NCI-H1105 treated with DMSO at 0.1 percent for 48 hours (cell line): ENCODE measurements around the gene PTPN22.

Source experiments
- DNase-seq: peaks from one replicate; lab custom pipeline; 2025; lab: John Stamatoyannopoulos, UW

Gene PTPN22

GRCh38 chr1:113887402-113888175 is 16.1 kb upstream of the PTPN22 start, which contains the start of gene BCL2L15:
BCL2L15 (minus strand) TSS chr1:113887581; CDS start chr1:113887375, 206 bp downstream.
- no peak for DNase-seq

DNA sequence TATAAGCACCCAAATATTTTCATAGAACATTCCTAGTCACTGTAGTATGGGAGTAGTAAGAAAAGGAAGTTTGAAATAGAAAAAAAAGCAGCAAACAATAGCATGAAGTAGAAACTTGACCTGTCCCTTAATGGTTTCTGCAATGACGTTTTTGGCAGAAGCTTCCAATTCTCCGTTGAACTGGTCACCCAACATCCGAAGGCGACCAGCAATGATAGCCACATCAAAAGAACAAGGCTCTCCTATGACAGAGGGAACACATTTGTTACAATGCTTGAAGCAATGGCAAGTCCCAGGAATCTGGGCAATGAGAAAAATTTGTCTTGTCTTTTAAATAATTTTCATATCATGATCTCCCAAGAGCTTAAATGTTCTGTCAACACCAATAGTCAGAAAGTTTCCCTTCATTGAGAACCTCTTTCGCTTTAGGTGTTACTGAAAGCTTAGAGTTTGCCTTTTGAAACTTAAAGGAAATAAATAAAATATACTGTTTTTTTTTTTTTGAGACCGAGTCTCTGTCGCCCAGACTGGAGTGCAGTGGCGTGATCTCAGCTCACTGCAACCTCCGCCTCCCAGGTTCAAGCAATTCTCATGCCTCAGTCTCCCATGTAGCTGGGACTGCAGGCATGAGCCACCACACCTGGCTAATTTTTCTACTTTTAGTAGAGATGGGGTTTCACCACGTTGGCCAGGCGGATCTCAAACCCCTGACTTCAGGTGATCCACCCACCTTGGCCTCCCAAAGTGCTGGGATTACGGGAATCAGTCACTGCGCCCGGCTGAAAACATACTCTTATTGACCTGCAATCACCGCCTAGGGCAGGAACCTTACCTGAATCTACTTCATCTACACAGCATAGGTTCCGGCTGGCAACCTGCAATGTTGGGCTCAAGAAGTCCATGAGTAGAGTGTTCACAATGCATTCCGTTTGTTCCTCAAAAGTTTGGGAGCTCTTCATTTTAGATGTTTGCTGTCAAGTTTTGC is 15.2 kb upstream of the PTPN22 start:
- DNase-seq, result no peak

GRCh38 chr1:113881661-113882060 is 10.1 kb upstream of the PTPN22 start:
- no peak for DNase-seq

DNA sequence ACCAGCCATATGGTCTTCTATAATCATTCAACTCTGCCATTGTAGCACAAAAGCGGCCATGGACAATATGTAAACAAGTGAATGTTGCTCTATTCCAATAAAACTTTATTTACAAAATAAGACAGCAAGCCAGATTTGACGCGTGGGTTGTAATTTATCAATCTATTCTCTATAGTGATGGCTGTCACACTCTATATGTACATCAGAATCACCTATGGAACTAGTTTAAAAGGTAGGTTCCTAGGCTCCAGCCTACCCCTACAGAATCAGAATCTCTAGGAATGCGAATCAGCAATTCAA is 8.2 kb upstream of the PTPN22 start:
- DNase-seq, result no peak

DNA sequence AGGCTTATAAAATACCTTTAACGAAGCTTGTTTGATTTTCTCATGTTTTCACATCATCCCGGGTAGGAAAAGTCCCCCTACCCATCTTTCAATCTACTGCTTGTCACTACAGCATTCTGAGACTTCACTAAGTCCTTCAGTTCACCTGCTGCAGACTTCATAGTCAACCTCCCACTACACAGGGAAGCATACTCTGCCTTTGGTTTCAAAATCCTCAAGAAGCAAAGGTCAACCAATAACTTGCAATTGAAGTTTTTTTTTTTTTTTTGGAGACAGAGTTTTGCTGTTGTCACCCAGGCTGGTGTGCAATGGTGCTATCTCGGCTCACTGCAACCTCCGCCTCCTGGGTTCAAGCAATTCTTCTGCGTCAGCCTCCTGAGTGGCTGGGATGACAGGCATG is 4.7 kb upstream of the PTPN22 start:
- no peak for DNase-seq

- DNase-seq, result no peak
Observed at GRCh38 chr1:113875714-113876113, 4.2 kb upstream of the PTPN22 start.

- DNase-seq, result no peak
Observed at GRCh38 chr1:113874012-113874879, 2.7 kb upstream of the PTPN22 start.

- no peak for DNase-seq
Observed at GRCh38 chr1:113872219-113872935, 865 bp upstream of the PTPN22 start.

GRCh38 chr1:113870778-113871177 is 734 bp downstream of the PTPN22 start:
- no peak for DNase-seq

DNA sequence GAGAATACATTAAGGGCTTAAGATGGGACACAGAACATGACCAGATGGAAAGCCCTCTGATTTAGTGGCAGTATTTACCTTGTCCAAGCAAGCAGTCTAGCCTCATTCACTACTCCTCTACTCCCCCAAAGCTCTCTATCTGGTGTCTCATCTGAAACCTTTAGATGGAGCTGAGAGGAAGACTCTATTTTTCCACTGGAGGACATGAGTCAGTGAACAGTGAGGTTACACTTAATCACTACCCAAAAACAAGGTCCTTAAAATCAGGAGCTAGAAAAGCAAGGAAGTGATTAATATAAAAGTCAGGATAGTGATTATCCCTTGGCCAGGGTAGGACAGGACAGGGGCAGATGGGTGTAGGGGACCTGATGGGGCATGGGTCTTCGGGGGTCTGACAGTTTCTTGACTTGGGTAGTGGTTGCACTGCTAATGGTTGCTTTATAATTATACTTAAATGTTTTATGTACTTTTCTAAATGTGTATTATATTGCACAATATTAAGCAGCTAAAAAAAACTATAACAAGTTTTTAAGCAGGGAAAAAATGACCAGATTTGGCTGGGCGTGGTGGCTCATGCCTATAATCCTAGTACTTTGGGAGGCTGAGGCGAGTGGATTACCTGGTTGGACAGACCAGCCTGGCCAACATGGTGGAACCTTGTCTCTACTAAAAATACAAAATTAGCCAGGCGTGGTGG is 3.0 kb downstream of the PTPN22 start:
- DNase-seq, result no peak

DNA sequence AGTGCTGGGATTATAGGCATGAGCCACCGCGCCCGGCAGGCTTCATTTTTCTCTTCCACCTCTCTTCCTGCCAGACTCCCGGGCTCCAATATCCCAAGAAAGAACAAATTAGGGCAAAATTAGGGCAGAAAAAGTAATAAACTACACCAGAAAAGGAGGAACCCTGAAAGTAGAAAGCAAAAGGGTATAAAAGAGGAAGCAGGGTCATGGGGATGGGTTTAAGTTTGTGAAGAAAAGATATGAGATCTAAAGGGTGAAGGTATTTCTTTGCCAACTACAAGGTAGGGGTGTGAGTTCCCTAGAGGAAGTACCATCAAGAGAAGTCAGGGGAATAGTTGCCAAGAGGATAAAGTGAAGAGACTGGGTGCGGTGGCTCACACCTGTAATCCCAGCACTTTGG is 9.9 kb downstream of the PTPN22 start:
- no peak for DNase-seq

DNA sequence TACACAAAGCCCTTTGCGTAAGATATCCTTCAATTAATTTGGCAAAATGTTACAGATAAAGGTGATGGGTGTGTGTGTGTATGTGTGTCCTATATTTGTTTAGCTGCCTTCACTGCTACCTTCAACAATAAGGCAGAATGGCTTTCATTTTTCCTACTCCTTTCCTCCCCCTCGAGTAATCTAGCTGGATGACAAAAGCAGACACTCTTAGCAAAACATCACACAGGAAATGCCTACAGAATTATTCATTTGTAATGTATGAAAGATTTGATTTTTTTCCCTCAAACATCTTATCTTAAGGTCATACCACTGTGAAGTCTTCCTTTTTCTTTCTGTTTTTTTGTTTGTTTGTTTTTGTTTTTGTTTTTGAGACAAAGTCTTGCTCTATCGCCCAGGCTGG is 10.6 kb downstream of the PTPN22 start:
- no peak for DNase-seq

- no peak for DNase-seq
Observed at GRCh38 chr1:113859478-113860175, 11.9 kb downstream of the PTPN22 start.

GRCh38 chr1:113858982-113859381 is 12.5 kb downstream of the PTPN22 start:
- no peak for DNase-seq

- no peak for DNase-seq
Observed at GRCh38 chr1:113858418-113858817, 13.1 kb downstream of the PTPN22 start.

DNA sequence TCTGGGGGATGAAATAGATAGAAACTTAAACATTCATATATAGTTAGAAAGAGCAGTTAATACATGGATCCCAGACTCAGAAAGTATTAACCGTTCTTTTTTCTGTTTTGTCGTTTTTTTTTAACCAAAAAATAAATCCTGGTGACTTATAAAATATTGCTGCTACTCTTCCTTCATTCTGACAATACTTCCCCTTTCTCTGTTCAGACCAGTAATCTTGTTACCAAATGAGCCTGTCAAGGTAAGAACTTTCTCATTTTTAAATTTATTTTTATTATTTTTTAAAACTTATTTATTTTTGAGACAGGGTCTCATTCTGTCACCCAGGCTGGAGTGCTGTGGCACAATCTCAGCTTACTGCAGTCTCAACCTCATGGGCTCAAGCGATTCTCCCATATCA is 13.7 kb downstream of the PTPN22 start:
- DNase-seq, result no peak

GRCh38 chr1:113856401-113856790 is 15.1 kb downstream of the PTPN22 start:
- no peak for DNase-seq

GRCh38 chr1:113855630-113856400 is 15.7 kb downstream of the PTPN22 start:
- no peak for DNase-seq

DNA sequence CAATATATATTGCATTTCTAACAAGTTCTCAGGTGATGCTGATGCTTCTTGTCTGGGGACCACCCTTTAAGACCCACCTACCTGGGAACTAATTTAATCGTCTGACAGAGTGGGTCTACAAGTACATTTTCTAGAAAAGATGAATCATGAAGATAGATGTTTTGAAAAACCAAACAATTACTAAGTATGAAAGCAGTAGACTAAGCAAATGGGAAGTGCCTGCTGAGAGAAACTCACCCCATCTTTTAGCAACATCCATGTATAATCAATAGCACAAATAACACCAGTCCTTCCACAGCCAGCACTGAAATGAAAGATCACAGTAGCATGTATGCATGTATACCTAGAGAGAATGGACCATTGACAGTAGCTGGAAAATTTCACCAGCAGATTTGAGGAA is 17.3 kb downstream of the PTPN22 start:
- no peak for DNase-seq
